ENCODE data around the gene KCTD1.

DNA sequence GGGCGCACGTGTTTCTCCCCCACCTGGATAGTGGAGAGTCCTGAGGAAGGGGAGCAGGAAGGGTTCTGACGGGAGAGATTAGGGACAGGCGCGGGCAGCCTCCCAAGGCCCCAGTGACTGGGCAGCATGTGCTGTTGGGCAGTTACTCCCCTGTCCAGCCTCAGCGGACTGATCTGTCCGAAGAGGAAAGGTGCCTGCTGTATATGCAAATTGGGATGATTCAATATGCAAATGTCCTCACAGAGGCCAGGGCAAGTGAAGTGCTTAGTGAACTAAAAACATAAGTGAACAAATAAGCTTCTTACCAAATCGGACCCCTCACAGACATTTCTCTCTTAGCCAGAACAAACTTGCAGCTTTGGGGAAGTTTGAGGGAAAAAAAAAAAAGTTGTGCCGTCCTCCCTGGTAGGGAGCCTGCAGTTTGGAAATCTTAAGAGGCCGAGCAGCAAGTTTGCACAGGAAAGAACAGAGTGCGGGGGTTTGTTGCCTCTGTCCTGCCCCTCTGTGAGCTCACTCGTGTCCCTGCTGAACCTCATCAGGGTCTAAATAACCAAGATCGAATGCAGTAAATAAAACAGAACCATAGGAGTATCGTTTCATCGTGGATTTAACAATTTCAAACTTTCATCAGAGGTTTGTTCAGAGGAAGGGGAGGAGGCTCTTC lies 141.4 kb downstream of the KCTD1 start:
- TF ChIP-seq, protein P1, sequence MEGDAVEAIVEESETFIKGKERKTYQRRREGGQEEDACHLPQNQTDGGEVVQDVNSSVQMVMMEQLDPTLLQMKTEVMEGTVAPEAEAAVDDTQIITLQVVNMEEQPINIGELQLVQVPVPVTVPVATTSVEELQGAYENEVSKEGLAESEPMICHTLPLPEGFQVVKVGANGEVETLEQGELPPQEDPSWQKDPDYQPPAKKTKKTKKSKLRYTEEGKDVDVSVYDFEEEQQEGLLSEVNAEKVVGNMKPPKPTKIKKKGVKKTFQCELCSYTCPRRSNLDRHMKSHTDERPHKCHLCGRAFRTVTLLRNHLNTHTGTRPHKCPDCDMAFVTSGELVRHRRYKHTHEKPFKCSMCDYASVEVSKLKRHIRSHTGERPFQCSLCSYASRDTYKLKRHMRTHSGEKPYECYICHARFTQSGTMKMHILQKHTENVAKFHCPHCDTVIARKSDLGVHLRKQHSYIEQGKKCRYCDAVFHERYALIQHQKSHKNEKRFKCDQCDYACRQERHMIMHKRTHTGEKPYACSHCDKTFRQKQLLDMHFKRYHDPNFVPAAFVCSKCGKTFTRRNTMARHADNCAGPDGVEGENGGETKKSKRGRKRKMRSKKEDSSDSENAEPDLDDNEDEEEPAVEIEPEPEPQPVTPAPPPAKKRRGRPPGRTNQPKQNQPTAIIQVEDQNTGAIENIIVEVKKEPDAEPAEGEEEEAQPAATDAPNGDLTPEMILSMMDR (IDR thresholded peaks at IDR 0.05) = no peak
- no peak for TF ChIP-seq ZFX (IDR thresholded peaks at IDR 0.05; ENCODE audit: borderline replicate concordance)
